Measurements from ENCODE around the gene ZNHIT2. TPM values are rescaled to one million over a fixed set of nuclear protein-coding genes. Genes with fewer than 3 reads are reported as not detected.
A peak's percentile ranks its signal among the peaks of the same experiment; 100 is the strongest.
"Not testable (repeated sequence)": the region's sequence is repeated elsewhere in the genome, so short reads cannot be mapped to it uniquely, and the experiment has no call there.

Gene ZNHIT2
- polyA plus RNA-seq, 2 donors = 12.4 to 13.3 TPM

DNA sequence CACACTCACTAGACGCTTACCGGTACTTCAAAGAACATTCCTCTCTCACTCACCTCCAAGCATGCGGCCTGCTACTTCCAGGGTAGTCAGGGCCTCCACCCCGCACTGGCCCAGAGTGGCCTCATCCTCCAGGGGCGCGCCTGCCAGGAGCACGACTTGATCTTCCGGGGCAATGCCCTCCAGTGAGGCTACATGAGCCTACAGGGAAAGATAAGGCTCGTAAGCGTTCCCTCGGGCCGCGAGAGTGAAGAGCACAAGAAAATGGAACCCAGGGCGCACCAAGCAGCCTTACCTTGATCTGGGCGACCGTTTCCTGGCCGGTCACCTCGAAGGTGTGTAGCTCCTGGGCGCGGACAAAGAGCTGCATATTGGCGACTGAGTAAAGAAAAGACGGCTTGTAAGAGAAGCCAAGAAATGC lies 4.0 kb upstream of the ZNHIT2 start:
- H3K36me3 ChIP-seq (ENCODE audit: control insufficient read depth in 2 of 2, insufficient read depth in 2 of 2, low read length in 1 of 2) = peaks cover 11 to 24% of the 10 kb centered on the region in 2 donors
- WGBS, 2 donors = 1% methylated on average over 22 of the region's 22 CpGs

DNA sequence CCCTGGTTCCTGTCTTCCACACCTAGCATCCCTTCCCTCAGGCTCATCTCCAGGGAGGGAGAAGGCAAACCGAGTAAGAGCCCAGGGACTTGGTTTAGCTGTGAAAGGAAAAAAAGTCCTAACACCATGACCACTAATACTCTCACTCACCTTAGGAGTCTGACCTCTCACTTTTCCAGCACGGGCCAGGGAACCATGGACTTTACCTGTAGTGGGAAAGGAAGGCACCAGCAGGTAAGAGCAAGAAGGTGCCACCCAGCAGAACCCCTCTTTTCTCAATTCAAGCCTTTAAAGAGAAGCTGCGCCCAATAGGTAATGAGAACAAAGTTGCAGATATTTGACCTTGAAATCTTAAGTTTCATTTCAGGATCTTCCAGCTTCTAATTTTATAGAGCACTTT lies 3.3 kb upstream of the ZNHIT2 start:
- WGBS, 2 donors = 76 to 81% methylated on average over 3 of the region's 3 CpGs
- Histone ChIP-seq H3K9me3 (ENCODE audit: control insufficient read depth in 2 of 2, insufficient read depth in 1 of 2, low read depth in 1 of 2, low read length in 1 of 2) (no peaks in the 10 kb centered on the region), H3K4me3 (ENCODE audit: low read depth in 1 of 2, low read length in 2 of 2) (peak overlapping the region in 1 of 2 donors; percentile 76), H3K27ac (ENCODE audit: low read depth in 2 of 2, low read length in 1 of 2) (peak overlapping the region; percentile 94 to 98), H3K27me3 (ENCODE audit: control insufficient read depth in 1 of 2, insufficient read depth in 2 of 2, low read length in 2 of 2) (no peaks in the 10 kb centered on the region), H3K36me3 (ENCODE audit: control insufficient read depth in 2 of 2, insufficient read depth in 2 of 2, low read length in 1 of 2) (peaks cover 9 to 22% of the 10 kb centered on the region in 2 donors), H3K4me1 (ENCODE audit: control insufficient read depth in 2 of 2, insufficient read depth in 2 of 2, low read length in 1 of 2) (peaks cover 1 to 9% of the 10 kb centered on the region in 2 donors)

More for the DNA sequence above, 4.0 kb upstream of the ZNHIT2 start:
- no peaks in the 10 kb centered on the region for H3K27me3 ChIP-seq (ENCODE audit: control insufficient read depth in 1 of 2, insufficient read depth in 2 of 2, low read length in 2 of 2)
- peaks cover 0 to 2% of the 10 kb centered on the region in 2 donors for H3K4me1 ChIP-seq (ENCODE audit: control insufficient read depth in 2 of 2, insufficient read depth in 2 of 2, low read length in 1 of 2)
- H3K9me3 ChIP-seq (ENCODE audit: control insufficient read depth in 2 of 2, insufficient read depth in 1 of 2, low read depth in 1 of 2, low read length in 1 of 2) = no peaks in the 10 kb centered on the region
- H3K4me3 ChIP-seq (ENCODE audit: low read depth in 1 of 2, low read length in 2 of 2) = peak overlapping the region; percentile 76 to 92
- peak overlapping the region; percentile 94 to 98 for H3K27ac ChIP-seq (ENCODE audit: low read depth in 2 of 2, low read length in 1 of 2)

DNA sequence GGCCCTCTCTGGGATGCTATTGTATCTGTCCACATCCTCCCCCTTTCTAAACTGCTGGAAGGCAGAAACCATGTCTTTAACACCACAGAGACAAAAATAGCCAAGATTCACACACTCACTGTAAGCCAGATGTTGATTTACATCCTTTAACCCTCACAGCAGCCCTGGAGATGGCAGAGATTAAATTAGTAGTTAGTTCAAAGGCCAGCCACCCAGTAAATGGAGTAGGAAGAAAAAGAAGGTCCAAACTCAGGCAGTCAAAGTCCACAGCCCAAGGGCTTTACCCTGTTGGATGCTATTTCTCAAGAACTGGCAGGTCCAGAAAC lies 2.1 kb upstream of the ZNHIT2 start:
- peaks cover 4 to 15% of the 10 kb centered on the region in 2 donors for H3K4me1 ChIP-seq (ENCODE audit: control insufficient read depth in 2 of 2, insufficient read depth in 2 of 2, low read length in 1 of 2)
- H3K27ac ChIP-seq (ENCODE audit: low read depth in 2 of 2, low read length in 1 of 2) = peak overlapping the region in 1 of 2 donors; percentile 18
- H3K4me3 ChIP-seq (ENCODE audit: low read depth in 1 of 2, low read length in 2 of 2) = no peak overlapping the region
- H3K27me3 ChIP-seq (ENCODE audit: control insufficient read depth in 1 of 2, insufficient read depth in 2 of 2, low read length in 2 of 2) = no peaks in the 10 kb centered on the region
- H3K36me3 ChIP-seq (ENCODE audit: control insufficient read depth in 2 of 2, insufficient read depth in 2 of 2, low read length in 1 of 2) = peaks cover 0 to 22% of the 10 kb centered on the region in 2 donors
- no peaks in the 10 kb centered on the region for H3K9me3 ChIP-seq (ENCODE audit: control insufficient read depth in 2 of 2, insufficient read depth in 1 of 2, low read depth in 1 of 2, low read length in 1 of 2)

DNA sequence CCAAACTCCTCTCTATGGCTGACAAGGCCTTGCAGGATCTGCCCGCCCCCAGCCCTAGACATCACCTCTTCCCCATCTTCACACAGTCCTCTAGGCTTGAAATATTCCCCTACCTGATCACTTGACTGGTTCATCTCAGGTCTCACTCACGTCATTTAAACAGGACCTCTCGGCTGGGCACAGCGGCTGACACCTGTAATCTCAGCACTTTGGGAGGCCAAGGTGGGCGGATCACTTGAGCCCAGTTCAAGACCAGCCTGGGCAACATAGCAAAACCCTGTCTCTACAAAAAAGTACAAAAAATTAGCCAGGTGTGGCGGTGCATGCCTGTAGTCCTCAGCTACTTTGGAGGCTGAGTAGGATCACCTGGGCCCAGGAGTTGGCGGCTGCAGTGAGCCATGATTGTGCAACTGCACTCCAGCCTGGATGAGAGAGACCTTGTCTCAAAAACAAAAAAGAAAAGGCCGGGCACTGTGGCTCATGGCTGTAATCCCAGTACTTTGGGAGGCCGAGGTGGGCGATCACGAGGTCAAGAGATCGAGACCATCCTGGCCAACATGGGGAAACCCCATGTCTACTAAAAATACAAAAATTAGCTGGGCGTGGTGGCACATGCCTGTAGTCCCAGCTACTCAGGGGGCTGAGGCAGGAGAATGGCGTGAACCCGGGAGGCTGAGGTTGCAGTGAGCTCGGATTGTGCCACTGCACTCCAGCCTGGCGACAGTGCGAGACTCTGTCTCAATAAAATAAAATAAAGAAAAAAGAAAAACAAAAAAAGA lies 1.6 kb upstream of the ZNHIT2 start:
- not testable (repeated sequence) for H3K9me3 ChIP-seq (ENCODE audit: control insufficient read depth in 2 of 2, insufficient read depth in 1 of 2, low read depth in 1 of 2, low read length in 1 of 2)
- peaks cover 4 to 15% of the 10 kb centered on the region in 2 donors for H3K4me1 ChIP-seq (ENCODE audit: control insufficient read depth in 2 of 2, insufficient read depth in 2 of 2, low read length in 1 of 2)
- 87% methylated on average over 18 of the region's 18 CpGs for WGBS, 2 donors

DNA sequence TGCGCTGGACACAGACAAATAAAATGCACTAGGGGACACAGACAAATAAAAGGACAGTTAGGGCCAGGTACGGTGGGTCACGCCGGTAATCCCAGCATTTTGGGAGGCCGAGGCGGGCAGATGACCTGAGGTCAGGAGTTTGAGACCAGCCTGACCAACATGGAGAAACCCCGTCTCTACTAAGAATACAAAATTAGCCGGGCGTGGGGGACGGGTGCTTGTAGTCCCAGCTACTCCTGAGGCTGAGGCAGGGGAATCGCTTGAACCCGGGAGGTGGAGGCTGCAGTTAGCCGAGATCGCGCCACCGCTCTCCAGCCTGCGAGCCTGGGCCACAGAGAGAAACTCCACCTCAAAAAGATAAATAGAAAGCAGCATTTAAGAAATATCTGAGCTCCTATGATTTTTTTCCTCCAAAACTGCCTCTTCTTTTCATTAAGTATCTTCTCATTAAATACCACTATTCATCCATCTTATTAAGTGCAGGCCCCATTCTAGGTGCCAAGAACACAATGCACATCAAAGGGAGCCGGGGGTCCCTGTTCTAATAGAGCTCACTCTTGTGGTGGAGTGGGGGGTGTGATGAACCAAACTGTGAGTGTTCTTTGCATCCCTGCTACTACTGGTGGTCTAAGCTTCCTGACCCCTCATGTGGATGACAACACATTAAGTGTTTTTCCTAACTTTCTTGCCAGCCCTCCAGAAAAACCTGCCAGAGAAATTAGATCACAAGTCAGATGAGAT lies 766 bp upstream of the ZNHIT2 start:
- peak overlapping the region; percentile 20 to 24 for H3K27ac ChIP-seq (ENCODE audit: low read depth in 2 of 2, low read length in 1 of 2)
- 79% methylated on average over 18 of the region's 18 CpGs for WGBS, 2 donors
- H3K4me1 ChIP-seq (ENCODE audit: control insufficient read depth in 2 of 2, insufficient read depth in 2 of 2, low read length in 1 of 2) = peaks cover 4 to 17% of the 10 kb centered on the region in 2 donors

More for the DNA sequence above, 1.6 kb upstream of the ZNHIT2 start:
- not testable (repeated sequence) for H3K27me3 ChIP-seq (ENCODE audit: control insufficient read depth in 1 of 2, insufficient read depth in 2 of 2, low read length in 2 of 2); H3K4me3 ChIP-seq (ENCODE audit: low read depth in 1 of 2, low read length in 2 of 2); H3K27ac ChIP-seq (ENCODE audit: low read depth in 2 of 2, low read length in 1 of 2)
- H3K36me3 ChIP-seq (ENCODE audit: control insufficient read depth in 2 of 2, insufficient read depth in 2 of 2, low read length in 1 of 2) = peaks cover 0 to 23% of the 10 kb centered on the region in 2 donors

DNA sequence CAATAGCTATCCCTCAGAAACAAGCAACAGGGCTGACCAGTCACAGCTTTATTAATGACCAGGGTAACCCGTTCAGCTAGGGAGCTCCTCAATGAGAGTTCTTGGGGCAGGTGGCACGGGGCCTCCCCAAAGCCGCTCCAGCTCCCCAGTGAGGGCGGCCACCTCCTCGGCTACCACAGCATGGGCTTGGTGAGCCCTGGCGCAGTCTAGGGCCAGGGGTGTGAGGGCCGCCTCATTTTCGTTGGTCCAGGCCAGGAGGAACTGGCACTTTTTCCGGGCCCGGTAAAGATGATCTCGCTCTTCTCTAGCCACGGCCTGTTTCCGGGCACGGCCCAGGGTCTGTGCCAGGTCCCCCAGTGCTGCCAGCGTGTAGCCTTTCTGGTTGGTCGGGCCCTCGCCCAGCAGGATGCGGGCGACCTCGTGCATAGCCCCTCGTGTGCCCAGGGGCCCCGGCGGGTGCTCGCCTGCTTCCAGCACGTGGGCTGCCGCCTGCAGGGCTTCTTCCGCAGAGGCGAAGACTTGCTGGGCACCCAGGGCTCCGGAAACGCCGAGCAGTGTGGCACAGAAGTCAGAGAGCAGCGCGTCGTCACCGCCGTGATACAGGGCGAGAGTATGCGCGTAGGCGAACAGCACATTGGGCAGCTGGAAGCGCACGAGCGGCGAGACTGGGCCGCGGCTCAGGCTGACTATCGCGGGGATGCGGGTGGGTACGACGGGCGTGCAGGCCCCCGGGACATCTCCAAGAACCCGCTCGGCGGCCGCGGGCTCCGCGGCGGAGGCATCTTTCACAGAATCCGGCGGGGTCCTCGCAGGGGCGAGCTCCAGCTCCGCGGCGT lies 913 bp downstream of the ZNHIT2 start:
- Histone ChIP-seq H3K4me3 (ENCODE audit: low read depth in 1 of 2, low read length in 2 of 2) (peak overlapping the region; percentile 67 to 90), H3K36me3 (ENCODE audit: control insufficient read depth in 2 of 2, insufficient read depth in 2 of 2, low read length in 1 of 2) (peaks cover 0 to 23% of the 10 kb centered on the region in 2 donors), H3K27ac (ENCODE audit: low read depth in 2 of 2, low read length in 1 of 2) (peak overlapping the region; percentile 90 to 94), H3K27me3 (ENCODE audit: control insufficient read depth in 1 of 2, insufficient read depth in 2 of 2, low read length in 2 of 2) (no peaks in the 10 kb centered on the region), H3K4me1 (ENCODE audit: control insufficient read depth in 2 of 2, insufficient read depth in 2 of 2, low read length in 1 of 2) (peaks cover 9 to 29% of the 10 kb centered on the region in 2 donors), H3K9me3 (ENCODE audit: control insufficient read depth in 2 of 2, insufficient read depth in 1 of 2, low read depth in 1 of 2, low read length in 1 of 2) (no peaks in the 10 kb centered on the region)
- 14 to 15% methylated on average over 68 of the region's 68 CpGs for WGBS, 2 donors

More for the DNA sequence above, 766 bp upstream of the ZNHIT2 start:
- no peaks in the 10 kb centered on the region for H3K27me3 ChIP-seq (ENCODE audit: control insufficient read depth in 1 of 2, insufficient read depth in 2 of 2, low read length in 2 of 2)
- H3K9me3 ChIP-seq (ENCODE audit: control insufficient read depth in 2 of 2, insufficient read depth in 1 of 2, low read depth in 1 of 2, low read length in 1 of 2) = no peaks in the 10 kb centered on the region
- no peak overlapping the region for H3K4me3 ChIP-seq (ENCODE audit: low read depth in 1 of 2, low read length in 2 of 2)
- peaks cover 0 to 23% of the 10 kb centered on the region in 2 donors for H3K36me3 ChIP-seq (ENCODE audit: control insufficient read depth in 2 of 2, insufficient read depth in 2 of 2, low read length in 1 of 2)

DNA sequence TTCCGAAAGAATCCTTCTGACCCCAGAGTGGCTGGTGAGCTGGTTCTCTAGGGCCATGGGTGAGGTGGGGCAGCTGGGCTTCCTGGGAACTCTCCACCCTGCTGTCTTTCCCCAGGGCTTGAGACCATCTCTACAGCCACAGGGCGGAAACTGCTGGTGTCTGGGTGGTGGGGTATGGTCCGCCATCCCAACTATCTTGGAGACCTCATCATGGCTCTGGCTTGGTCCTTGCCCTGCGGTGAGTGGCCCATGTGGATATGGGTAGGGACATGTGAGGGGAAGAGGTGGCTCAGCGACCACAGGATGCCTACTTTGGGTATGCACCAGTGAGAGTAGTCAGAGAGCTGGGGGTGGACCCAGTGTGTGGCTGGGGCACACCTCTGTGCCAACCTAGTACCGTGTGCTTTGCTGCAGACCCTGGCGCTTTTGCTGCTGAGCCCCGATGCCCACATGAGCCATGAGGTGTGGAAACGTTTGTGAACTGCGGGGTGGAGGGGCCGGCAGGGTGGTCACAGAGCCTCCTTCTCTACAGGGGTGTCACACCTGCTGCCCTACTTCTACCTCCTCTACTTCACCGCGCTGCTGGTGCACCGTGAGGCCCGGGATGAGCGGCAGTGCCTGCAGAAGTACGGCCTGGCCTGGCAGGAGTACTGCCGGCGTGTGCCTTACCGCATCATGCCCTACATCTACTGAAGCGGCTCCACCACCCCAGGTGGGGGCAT lies 2.0 kb downstream of the ZNHIT2 start:
- H3K27me3 ChIP-seq (ENCODE audit: control insufficient read depth in 1 of 2, insufficient read depth in 2 of 2, low read length in 2 of 2) = no peaks in the 10 kb centered on the region
- H3K27ac ChIP-seq (ENCODE audit: low read depth in 2 of 2, low read length in 1 of 2) = peak overlapping the region in 1 of 2 donors; percentile 94
- 89 to 91% methylated on average over 21 of the region's 21 CpGs for WGBS, 2 donors
- peaks cover 0 to 23% of the 10 kb centered on the region in 2 donors for H3K36me3 ChIP-seq (ENCODE audit: control insufficient read depth in 2 of 2, insufficient read depth in 2 of 2, low read length in 1 of 2)
- H3K9me3 ChIP-seq (ENCODE audit: control insufficient read depth in 2 of 2, insufficient read depth in 1 of 2, low read depth in 1 of 2, low read length in 1 of 2) = no peaks in the 10 kb centered on the region
- peaks cover 9 to 33% of the 10 kb centered on the region in 2 donors for H3K4me1 ChIP-seq (ENCODE audit: control insufficient read depth in 2 of 2, insufficient read depth in 2 of 2, low read length in 1 of 2)
- no peak overlapping the region for H3K4me3 ChIP-seq (ENCODE audit: low read depth in 1 of 2, low read length in 2 of 2)

DNA sequence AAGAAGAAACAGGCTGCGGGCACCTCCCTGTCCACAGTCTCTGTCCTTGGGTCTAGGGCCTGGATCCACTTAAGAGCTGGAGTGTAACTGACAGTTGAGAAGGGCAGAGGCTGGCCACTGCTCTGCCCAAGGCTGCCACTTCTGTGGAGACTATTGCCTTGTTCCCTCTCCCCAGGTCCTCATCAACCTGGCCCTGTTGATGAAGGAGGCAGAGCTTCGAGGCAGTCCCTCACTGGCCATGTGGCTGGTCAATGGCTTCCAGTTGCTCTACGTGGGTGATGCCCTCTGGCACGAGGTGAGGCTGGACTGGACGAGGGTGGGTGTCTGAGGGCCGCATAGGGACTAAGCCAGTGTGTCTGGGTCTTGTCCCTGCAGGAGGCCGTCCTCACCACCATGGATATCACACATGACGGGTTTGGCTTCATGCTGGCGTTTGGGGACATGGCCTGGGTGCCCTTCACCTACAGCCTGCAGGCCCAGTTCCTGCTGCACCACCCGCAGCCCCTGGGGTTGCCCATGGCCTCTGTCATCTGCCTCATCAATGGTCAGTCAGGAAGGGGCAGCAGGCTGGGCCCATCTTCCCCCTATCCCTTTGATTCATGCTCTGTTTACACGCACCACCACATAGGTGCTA lies 2.8 kb downstream of the ZNHIT2 start:
- Histone ChIP-seq H3K4me1 (ENCODE audit: control insufficient read depth in 2 of 2, insufficient read depth in 2 of 2, low read length in 1 of 2) (peaks cover 9 to 38% of the 10 kb centered on the region in 2 donors), H3K4me3 (ENCODE audit: low read depth in 1 of 2, low read length in 2 of 2) (no peak overlapping the region), H3K36me3 (ENCODE audit: control insufficient read depth in 2 of 2, insufficient read depth in 2 of 2, low read length in 1 of 2) (peaks cover 0 to 19% of the 10 kb centered on the region in 2 donors), H3K27ac (ENCODE audit: low read depth in 2 of 2, low read length in 1 of 2) (no peak overlapping the region), H3K9me3 (ENCODE audit: control insufficient read depth in 2 of 2, insufficient read depth in 1 of 2, low read depth in 1 of 2, low read length in 1 of 2) (no peaks in the 10 kb centered on the region), H3K27me3 (ENCODE audit: control insufficient read depth in 1 of 2, insufficient read depth in 2 of 2, low read length in 2 of 2) (no peaks in the 10 kb centered on the region)
- WGBS, 2 donors = 84 to 87% methylated on average over 11 of the region's 11 CpGs

Data from esophagus (tissue), 2 donors.